ENCODE results near the gene LILRA5.
A peak's percentile ranks its signal among the peaks of the same experiment; 100 is the strongest.
"Not testable (repeated sequence)": the region's sequence is repeated elsewhere in the genome, so short reads cannot be mapped to it uniquely, and the experiment has no call there.

LILRA5 gene

GRCh38 chr19:54275951-54276350 lies 37.0 kb downstream of the LILRA5 start:
- no peak for TF ChIP-seq Cebpa-rat (IDR thresholded peaks at IDR 0.05)
- Histone ChIP-seq H4K20me1 (no peaks in the 10 kb centered on the region), H3K27ac (no peak overlapping the region), H3K4me2 (no peak overlapping the region), H3K9ac (no peak overlapping the region), H3K36me3 (no peaks in the 10 kb centered on the region), H3K9me3 (no peaks in the 10 kb centered on the region), H3K4me1 (peaks cover 55% of the 10 kb centered on the region), H3K27me3 (no peaks in the 10 kb centered on the region), H3K4me3 (no peak overlapping the region)

DNA sequence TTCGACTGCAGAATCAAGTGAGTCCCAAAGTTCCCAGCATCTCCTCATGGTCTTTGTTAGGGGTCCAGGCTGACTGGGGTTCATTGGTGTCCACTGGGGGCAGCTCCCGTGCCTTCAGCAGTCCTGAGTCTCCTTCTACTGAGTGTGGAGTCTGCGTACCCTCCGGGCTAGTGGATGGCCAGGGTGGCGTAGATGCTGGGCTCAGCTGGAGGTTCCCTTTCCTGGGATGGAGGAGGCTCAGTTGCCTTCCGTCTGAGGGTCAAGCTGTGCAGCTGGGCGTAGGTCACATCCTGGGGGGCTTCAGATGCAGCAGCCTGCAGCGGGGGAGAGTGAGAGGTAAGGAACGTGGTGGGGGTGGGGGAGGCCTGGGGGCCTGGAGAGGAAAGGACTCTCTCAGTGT lies 38.5 kb downstream of the LILRA5 start:
- not testable (repeated sequence) for H3K27ac ChIP-seq, H3K4me3 ChIP-seq, H3K4me2 ChIP-seq, H4K20me1 ChIP-seq, H3K27me3 ChIP-seq, H3K36me3 ChIP-seq, H3K9me3 ChIP-seq, H3K9ac ChIP-seq
- H3K4me1 ChIP-seq = peaks cover 41% of the 10 kb centered on the region

DNA sequence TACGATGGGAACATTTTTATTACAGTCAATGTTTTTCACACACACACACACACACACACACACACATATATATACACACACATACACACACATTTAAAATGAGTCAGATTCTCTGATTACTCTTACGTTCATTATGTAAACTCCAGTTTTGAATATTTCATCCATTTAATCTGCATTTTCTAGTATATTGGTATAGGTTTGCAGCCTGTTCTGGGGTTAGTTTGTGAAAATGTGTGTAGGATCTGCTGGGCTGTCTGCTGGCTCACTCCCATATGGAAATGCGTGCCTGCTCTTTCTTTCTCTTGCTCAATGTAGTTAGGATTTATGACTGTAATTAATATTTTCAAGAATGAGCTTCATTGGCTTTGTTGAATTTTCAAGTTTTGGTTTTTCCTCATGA lies 39.1 kb downstream of the LILRA5 start:
- no peak overlapping the region for H3K4me3 ChIP-seq
- no peaks in the 10 kb centered on the region for H3K36me3 ChIP-seq
- H3K4me2 ChIP-seq = no peak overlapping the region
- no peaks in the 10 kb centered on the region for H3K9me3 ChIP-seq
- H3K27ac ChIP-seq = no peak overlapping the region
- H3K27me3 ChIP-seq = no peaks in the 10 kb centered on the region
- H4K20me1 ChIP-seq = no peaks in the 10 kb centered on the region
- H3K9ac ChIP-seq = no peak overlapping the region
- H3K4me1 ChIP-seq = peaks cover 34% of the 10 kb centered on the region
- TF ChIP-seq Cebpa-rat (IDR thresholded peaks at IDR 0.05) = no peak

- not testable (repeated sequence) for H4K20me1 ChIP-seq, H3K4me3 ChIP-seq, H3K9ac ChIP-seq, H3K27ac ChIP-seq, H3K9me3 ChIP-seq, H3K27me3 ChIP-seq, H3K36me3 ChIP-seq
- H3K4me2 ChIP-seq = peak overlapping the region; percentile 56
- H3K4me1 ChIP-seq = peaks cover 18% of the 10 kb centered on the region
Observed at GRCh38 chr19:54272181-54272580, 40.8 kb downstream of the LILRA5 start.

DNA sequence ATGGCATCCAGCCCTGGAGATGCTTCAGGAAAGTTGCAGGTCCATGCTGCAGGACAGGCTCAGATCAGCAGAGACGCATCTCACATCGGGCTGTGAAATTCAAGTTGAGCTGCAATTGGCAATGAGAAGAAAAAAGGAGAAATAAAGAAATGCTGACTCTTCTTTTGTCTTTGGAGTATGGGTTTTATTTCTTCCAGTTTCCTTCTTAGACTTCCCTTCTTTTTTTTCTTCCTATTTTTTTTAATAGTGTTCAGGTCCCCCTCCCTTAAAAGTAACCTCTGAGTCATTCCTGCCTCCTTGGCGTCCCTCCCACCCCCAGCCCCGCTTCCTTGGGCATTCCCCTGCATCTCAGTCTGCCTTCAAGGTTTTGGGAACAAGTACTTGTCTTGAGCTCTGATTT lies 41.4 kb downstream of the LILRA5 start:
- H3K4me1 ChIP-seq = peaks cover 14% of the 10 kb centered on the region
- H3K9ac ChIP-seq, H4K20me1 ChIP-seq, H3K27ac ChIP-seq, H3K4me3 ChIP-seq, H3K27me3 ChIP-seq, H3K9me3 ChIP-seq, H3K36me3 ChIP-seq, H3K4me2 ChIP-seq: not testable (repeated sequence)

DNA sequence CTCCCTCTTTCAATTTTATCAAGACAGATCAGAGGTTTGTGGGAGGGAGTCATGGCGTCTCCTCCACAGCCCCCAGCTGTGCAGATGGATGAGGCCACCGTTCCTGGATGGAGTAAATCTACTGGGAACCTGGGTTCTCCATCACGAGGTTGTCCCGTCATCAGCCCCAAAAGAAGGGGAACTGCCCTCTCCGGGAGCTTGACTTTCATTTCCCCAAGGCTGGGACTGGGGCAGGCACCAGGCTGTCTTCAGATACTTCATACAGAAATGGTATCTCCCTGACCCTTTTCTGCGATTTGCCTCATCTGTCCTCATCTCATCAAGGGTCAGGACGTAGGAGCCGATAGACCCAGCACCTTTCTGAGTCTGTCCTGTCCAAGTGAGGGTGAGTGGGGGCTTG lies 41.9 kb downstream of the LILRA5 start:
- H3K9me3 ChIP-seq = no peaks in the 10 kb centered on the region
- no peaks in the 10 kb centered on the region for H4K20me1 ChIP-seq
- no peaks in the 10 kb centered on the region for H3K27me3 ChIP-seq
- H3K36me3 ChIP-seq = no peaks in the 10 kb centered on the region
- H3K4me3 ChIP-seq = no peak overlapping the region
- H3K9ac ChIP-seq = no peak overlapping the region
- H3K27ac ChIP-seq = no peak overlapping the region
- no peak overlapping the region for H3K4me2 ChIP-seq
- H3K4me1 ChIP-seq = peaks cover 14% of the 10 kb centered on the region
- no peak for TF ChIP-seq Cebpa-rat (IDR thresholded peaks at IDR 0.05)

DNA sequence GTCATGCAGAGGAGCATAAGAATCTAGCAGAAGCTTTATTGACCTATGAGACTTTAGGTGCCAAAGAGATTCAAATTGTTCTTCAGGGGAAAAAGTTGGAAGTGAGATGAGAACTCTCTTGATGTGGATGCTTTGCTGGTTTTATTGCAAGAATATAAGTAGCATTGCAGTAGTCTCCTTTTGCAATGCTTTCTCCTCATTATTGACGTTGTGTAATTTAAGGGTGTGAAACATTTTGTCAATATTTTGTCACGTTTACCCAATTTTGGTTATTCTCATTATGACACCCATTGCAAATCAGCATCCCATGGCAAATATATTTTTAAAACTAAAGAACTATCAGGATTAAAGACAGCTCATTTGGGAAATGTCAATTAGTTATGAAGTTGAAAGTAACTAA lies 44.0 kb downstream of the LILRA5 start:
- H3K9me3 ChIP-seq = no peaks in the 10 kb centered on the region
- TF ChIP-seq Cebpa-rat (IDR thresholded peaks at IDR 0.05) = no peak
- H4K20me1 ChIP-seq = no peaks in the 10 kb centered on the region
- H3K9ac ChIP-seq = no peak overlapping the region
- H3K36me3 ChIP-seq = no peaks in the 10 kb centered on the region
- no peak overlapping the region for H3K4me3 ChIP-seq
- no peak overlapping the region for H3K4me2 ChIP-seq
- no peaks in the 10 kb centered on the region for H3K27me3 ChIP-seq
- peaks cover 9% of the 10 kb centered on the region for H3K4me1 ChIP-seq
- H3K27ac ChIP-seq = no peak overlapping the region

DNA sequence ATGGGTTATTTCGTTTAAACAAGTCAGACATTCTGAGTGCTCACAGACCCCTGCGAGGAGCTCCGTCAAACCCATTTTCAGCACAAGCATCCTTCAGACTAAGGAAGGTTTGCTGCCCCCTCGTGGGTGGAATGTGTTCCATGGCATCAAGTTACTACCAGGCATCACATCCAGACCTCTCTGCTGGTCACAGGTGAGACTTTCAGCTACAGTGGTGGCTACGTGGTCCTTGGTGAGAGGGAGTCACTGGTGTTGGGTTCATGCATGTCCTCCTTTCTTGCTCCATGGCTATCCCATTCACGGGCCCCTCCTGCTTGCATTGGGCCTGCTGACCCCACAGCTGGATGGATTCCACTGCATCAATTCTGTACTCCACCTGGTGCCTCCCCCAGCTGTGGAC lies 46.8 kb downstream of the LILRA5 start:
- Histone ChIP-seq H3K36me3 (no peaks in the 10 kb centered on the region), H3K4me1 (no peaks in the 10 kb centered on the region), H3K4me3 (no peak overlapping the region), H4K20me1 (no peaks in the 10 kb centered on the region), H3K9me3 (no peaks in the 10 kb centered on the region), H3K4me2 (no peak overlapping the region), H3K27me3 (no peaks in the 10 kb centered on the region), H3K27ac (no peak overlapping the region), H3K9ac (no peak overlapping the region)
- no peak for TF ChIP-seq Cebpa-rat (IDR thresholded peaks at IDR 0.05)

DNA sequence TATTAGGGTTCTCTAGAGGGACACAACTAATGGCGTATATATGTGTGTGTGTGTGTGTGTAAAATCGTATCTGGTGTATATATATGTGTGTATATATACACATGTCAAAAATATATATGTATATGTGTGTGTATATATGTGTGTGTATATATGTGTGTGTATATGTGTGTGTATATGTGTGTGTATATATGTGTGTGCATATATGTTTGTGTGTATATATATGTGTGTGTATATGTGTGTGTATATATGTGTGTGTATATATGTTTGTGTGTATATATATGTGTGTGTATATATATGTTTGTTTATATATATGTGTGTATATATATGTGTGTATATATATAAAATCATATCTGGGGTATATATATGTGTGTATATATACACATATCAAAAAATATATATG lies 50.5 kb downstream of the LILRA5 start:
- no peaks in the 10 kb centered on the region for H3K9me3 ChIP-seq
- H3K27ac ChIP-seq = no peak overlapping the region
- no peak overlapping the region for H3K4me2 ChIP-seq
- peaks cover 3% of the 10 kb centered on the region for H3K4me1 ChIP-seq
- H3K4me3 ChIP-seq = no peak overlapping the region
- no peaks in the 10 kb centered on the region for H3K27me3 ChIP-seq
- H3K9ac ChIP-seq = no peak overlapping the region
- H3K36me3 ChIP-seq = no peaks in the 10 kb centered on the region
- TF ChIP-seq Cebpa-rat (IDR thresholded peaks at IDR 0.05) = no peak
- H4K20me1 ChIP-seq = no peaks in the 10 kb centered on the region

GRCh38 chr19:54262066-54262465 lies 50.9 kb downstream of the LILRA5 start:
- Histone ChIP-seq H4K20me1 (no peaks in the 10 kb centered on the region), H3K9ac (no peak overlapping the region), H3K4me3 (no peak overlapping the region), H3K4me2 (no peak overlapping the region), H3K27me3 (no peaks in the 10 kb centered on the region), H3K9me3 (no peaks in the 10 kb centered on the region), H3K4me1 (peaks cover 7% of the 10 kb centered on the region), H3K36me3 (no peaks in the 10 kb centered on the region), H3K27ac (no peak overlapping the region)
- no peak for TF ChIP-seq Cebpa-rat (IDR thresholded peaks at IDR 0.05)

GRCh38 chr19:54257116-54257480 lies 55.9 kb downstream of the LILRA5 start, which contains the start of gene LILRB5:
TSS of gene LILRB5 (minus strand) at chr19:54257273. CDS start at chr19:54257193, 80 bp downstream.
- H3K27me3 ChIP-seq = no peaks in the 10 kb centered on the region

More at GRCh38 chr19:54257116-54257480, 55.9 kb downstream of the LILRA5 start, which contains the start of gene LILRB5:
- Histone ChIP-seq H4K20me1 (no peaks in the 10 kb centered on the region), H3K36me3 (no peaks in the 10 kb centered on the region), H3K4me3 (no peak within 1 kb of the TSS), H3K9me3 (no peaks in the 10 kb centered on the region), H3K4me1 (peaks cover 31% of the 10 kb centered on the region), H3K4me2 (peak within 1 kb of the TSS; percentile 69), H3K27ac (peak within 1 kb of the TSS; percentile 4; the same call in 1 of the 2 replicates), H3K9ac (0 out of 2 replicates have a peak within 1 kb of the TSS, but pooled peaks have one; percentile 6)
- no peak for TF ChIP-seq Cebpa-rat (IDR thresholded peaks at IDR 0.05)

Measured in BLaER1 (cell line).